ENCODE data around the gene IQCN. TPM values are rescaled to one million over a fixed set of nuclear protein-coding genes. Genes with fewer than 3 reads are reported as not detected.
A peak's percentile ranks its signal among the peaks of the same experiment; 100 is the strongest.

The IQCN gene
- total and polyA plus RNA-seq, 12 donors: 0.17 to 7.8 (median 0.96) TPM

DNA sequence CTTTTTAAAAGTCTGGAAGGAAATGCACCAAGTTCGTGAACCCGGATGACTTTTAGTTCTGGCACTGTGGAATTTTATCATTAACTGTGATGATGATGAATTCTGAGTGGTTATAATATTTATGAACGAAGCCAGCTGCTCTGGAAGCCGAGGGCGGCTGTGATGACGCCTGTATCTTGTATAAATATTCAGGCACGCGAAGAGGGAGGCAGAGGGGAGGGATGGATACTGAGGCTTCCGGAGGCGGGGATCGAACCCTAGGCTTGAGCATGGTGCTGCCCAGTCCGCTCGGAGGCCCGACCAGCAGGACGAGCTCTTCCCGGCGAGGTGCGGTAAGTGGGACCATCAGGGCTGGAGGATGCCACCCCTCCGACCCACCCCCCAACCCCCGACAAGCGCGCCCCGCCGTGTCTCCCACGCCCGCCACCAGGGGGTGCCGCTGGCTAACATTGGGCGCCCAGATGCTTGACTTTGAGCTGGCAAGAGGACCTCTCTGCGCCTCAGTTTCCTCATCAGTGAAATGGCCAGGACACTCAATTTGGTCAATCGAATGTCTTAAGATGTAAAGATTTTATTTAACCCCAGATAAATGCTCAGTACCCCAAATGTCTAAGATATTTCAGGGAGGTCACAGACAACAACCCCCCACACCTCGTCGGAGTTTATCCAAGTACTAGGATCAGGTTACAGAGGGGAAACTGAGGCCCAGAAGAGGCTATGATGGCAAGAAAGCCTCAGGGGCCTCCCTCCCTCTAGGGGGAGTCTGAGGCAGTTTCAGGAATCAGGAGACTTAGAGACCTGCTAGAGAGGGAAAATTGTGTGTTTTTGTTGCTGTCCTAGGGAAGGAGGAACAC, 65.9 kb downstream of the IQCN start:
- H3K27me3 ChIP-seq: peaks cover 0 to 15% (median 5%) of the 10 kb centered on the region in 7 donors
- H3K27ac ChIP-seq: peak overlapping the region in 2 of 10 donors; percentile 18 to 19
- no peak for ATAC-seq
- TF ChIP-seq, protein P1, sequence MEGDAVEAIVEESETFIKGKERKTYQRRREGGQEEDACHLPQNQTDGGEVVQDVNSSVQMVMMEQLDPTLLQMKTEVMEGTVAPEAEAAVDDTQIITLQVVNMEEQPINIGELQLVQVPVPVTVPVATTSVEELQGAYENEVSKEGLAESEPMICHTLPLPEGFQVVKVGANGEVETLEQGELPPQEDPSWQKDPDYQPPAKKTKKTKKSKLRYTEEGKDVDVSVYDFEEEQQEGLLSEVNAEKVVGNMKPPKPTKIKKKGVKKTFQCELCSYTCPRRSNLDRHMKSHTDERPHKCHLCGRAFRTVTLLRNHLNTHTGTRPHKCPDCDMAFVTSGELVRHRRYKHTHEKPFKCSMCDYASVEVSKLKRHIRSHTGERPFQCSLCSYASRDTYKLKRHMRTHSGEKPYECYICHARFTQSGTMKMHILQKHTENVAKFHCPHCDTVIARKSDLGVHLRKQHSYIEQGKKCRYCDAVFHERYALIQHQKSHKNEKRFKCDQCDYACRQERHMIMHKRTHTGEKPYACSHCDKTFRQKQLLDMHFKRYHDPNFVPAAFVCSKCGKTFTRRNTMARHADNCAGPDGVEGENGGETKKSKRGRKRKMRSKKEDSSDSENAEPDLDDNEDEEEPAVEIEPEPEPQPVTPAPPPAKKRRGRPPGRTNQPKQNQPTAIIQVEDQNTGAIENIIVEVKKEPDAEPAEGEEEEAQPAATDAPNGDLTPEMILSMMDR (IDR thresholded peaks at IDR 0.05): peak; percentile 53 to 81 (median 73)
- no peaks in the 10 kb centered on the region for H3K36me3 ChIP-seq
- peak; percentile 35 to 54 for DNase-seq
- intact Hi-C loops (cut with DNase I): loop anchor here in 9 of 10 donors (1.0 to 10.0 kb wide), 11 partner anchors 42 to 206 kb away; partner anchors contain the start of genes SSBP4 (in 3 of the 9), LSM4 (in 2 of the 9) and LRRC25 (in 1 of the 9)
- no peak overlapping the region for H3K4me3 ChIP-seq
- H3K4me1 ChIP-seq: peaks cover 8 to 24% (median 12%) of the 10 kb centered on the region in 9 donors
- WGBS, 2 donors: 13 to 15% methylated on average over 32 of the region's 32 CpGs
- H3K9me3 ChIP-seq: no peaks in the 10 kb centered on the region

Small RNA genes within 50 kb of the gene (microRNA-seq; reads per million reads assigned to microRNA genes)
- 1.2 to 2.0 reads per million in 2 donors for gene MIR3188

Other genes with a start within 250 kb of the IQCN start
- 1 to 10 TPM in 2 of 10 donors, under 1 TPM in 8; 0.24 to 5.4 (median 0.45) TPM for gene IL12RB1, start 187.5 kb downstream of the IQCN start, total RNA-seq
- gene IL12RB1, start 187.5 kb downstream of the IQCN start, polyA plus RNA-seq: under 1 TPM; 0.36 to 0.51 TPM
- 1 to 10 TPM; 2.8 to 6.4 (median 4.6) TPM for gene MAST3, start 176.7 kb downstream of the IQCN start, total RNA-seq
- gene MAST3, start 176.7 kb downstream of the IQCN start, polyA plus RNA-seq: 1 to 10 TPM; 1.5 to 2.6 TPM
- gene PIK3R2, start 121.3 kb downstream of the IQCN start, total RNA-seq: 10 to 100 TPM; 15.7 to 29.1 (median 22.3) TPM
- 1 to 10 TPM; 2.3 to 6.7 TPM for gene PIK3R2, start 121.3 kb downstream of the IQCN start, polyA plus RNA-seq
- 100 to 1,000 TPM in 1 of 10 donors, 10 to 100 TPM in 7, 1 to 10 TPM in 2; 6.5 to 241 (median 11.9) TPM for gene IFI30, start 100.6 kb downstream of the IQCN start, total RNA-seq
- gene IFI30, start 100.6 kb downstream of the IQCN start, polyA plus RNA-seq: 10 to 100 TPM in 1 of 2 donors, 1 to 10 TPM in 1; 9.7 to 31.2 TPM
- gene MPV17L2, start 81.2 kb downstream of the IQCN start, total RNA-seq: 10 to 100 TPM; 10.6 to 16.5 (median 14.5) TPM
- 10 to 100 TPM; 23.0 to 61.9 TPM for gene MPV17L2, start 81.2 kb downstream of the IQCN start, polyA plus RNA-seq
- 10 to 100 TPM; 24.1 to 36.3 (median 31.4) TPM for gene RAB3A, start 70.4 kb downstream of the IQCN start, total RNA-seq
- 10 to 100 TPM in 1 of 2 donors, 1 to 10 TPM in 1; 7.8 to 16.7 TPM for gene RAB3A, start 70.4 kb downstream of the IQCN start, polyA plus RNA-seq
- 1 to 10 TPM in 4 of 10 donors, under 1 TPM in 6; 0.30 to 4.2 (median 0.85) TPM for gene PDE4C, start 48.0 kb downstream of the IQCN start, total RNA-seq
- gene PDE4C, start 48.0 kb downstream of the IQCN start, polyA plus RNA-seq: 1 to 10 TPM; 1.2 to 6.3 TPM
- 100 to 1,000 TPM in 9 of 10 donors, 10 to 100 TPM in 1; 93.7 to 195 (median 133) TPM for gene JUND, start 7.2 kb upstream of the IQCN start, total RNA-seq
- 100 to 1,000 TPM; 103 to 278 TPM for gene JUND, start 7.2 kb upstream of the IQCN start, polyA plus RNA-seq
- 100 to 1,000 TPM in 1 of 10 donors, 10 to 100 TPM in 9; 73.2 to 114 (median 93.3) TPM for gene LSM4, start 48.6 kb upstream of the IQCN start, total RNA-seq
- 100 to 1,000 TPM; 135 to 163 TPM for gene LSM4, start 48.6 kb upstream of the IQCN start, polyA plus RNA-seq
- 10 to 100 TPM; 36.0 to 61.3 (median 46.8) TPM for gene PGPEP1, start 66.1 kb upstream of the IQCN start, total RNA-seq
- 10 to 100 TPM; 10.0 to 27.2 TPM for gene PGPEP1, start 66.1 kb upstream of the IQCN start, polyA plus RNA-seq
- gene GDF15, start 111.7 kb upstream of the IQCN start, total RNA-seq: 1 to 10 TPM in 4 of 10 donors, under 1 TPM in 6; 0.44 to 2.5 (median 0.79) TPM
- gene GDF15, start 111.7 kb upstream of the IQCN start, polyA plus RNA-seq: under 1 TPM; 0.44 to 0.62 TPM
- gene LRRC25, start 123.2 kb upstream of the IQCN start, total RNA-seq: 10 to 100 TPM in 1 of 10 donors, 1 to 10 TPM in 7, under 1 TPM in 2; 0.57 to 13.3 (median 1.8) TPM
- gene LRRC25, start 123.2 kb upstream of the IQCN start, polyA plus RNA-seq: 1 to 10 TPM; 1.1 to 2.2 TPM
- 10 to 100 TPM; 17.6 to 47.1 (median 27.3) TPM for gene SSBP4, start 144.9 kb upstream of the IQCN start, total RNA-seq
- 10 to 100 TPM; 41.3 to 51.6 TPM for gene SSBP4, start 144.9 kb upstream of the IQCN start, polyA plus RNA-seq
- gene ISYNA1, start 163.7 kb upstream of the IQCN start, total RNA-seq: 10 to 100 TPM; 12.6 to 40.7 (median 18.0) TPM
- 100 to 1,000 TPM in 1 of 2 donors, 10 to 100 TPM in 1; 21.4 to 137 TPM for gene ISYNA1, start 163.7 kb upstream of the IQCN start, polyA plus RNA-seq
- gene ELL, start 247.6 kb upstream of the IQCN start, total RNA-seq: 10 to 100 TPM in 2 of 10 donors, 1 to 10 TPM in 8; 5.7 to 13.1 (median 7.5) TPM
- 1 to 10 TPM; 4.0 to 6.7 TPM for gene ELL, start 247.6 kb upstream of the IQCN start, polyA plus RNA-seq